Stimulated activated CD4-positive, alpha-beta T cell treated with anti-CD3 and anti-CD28 coated beads, Interleukin-4, amount 100 ng/mL, for 4 hours (primary cell): ENCODE measurements around the gene RAD51D.
"Not testable (repeated sequence)": the region's sequence is repeated elsewhere in the genome, so short reads cannot be mapped to it uniquely, and the experiment has no call there.

Source experiments
- DNase-seq, 2 experiments: peaks; one replicate each; pipeline ENCODE4 v3.0.0-alpha.2; 2020

Gene RAD51D

DNA sequence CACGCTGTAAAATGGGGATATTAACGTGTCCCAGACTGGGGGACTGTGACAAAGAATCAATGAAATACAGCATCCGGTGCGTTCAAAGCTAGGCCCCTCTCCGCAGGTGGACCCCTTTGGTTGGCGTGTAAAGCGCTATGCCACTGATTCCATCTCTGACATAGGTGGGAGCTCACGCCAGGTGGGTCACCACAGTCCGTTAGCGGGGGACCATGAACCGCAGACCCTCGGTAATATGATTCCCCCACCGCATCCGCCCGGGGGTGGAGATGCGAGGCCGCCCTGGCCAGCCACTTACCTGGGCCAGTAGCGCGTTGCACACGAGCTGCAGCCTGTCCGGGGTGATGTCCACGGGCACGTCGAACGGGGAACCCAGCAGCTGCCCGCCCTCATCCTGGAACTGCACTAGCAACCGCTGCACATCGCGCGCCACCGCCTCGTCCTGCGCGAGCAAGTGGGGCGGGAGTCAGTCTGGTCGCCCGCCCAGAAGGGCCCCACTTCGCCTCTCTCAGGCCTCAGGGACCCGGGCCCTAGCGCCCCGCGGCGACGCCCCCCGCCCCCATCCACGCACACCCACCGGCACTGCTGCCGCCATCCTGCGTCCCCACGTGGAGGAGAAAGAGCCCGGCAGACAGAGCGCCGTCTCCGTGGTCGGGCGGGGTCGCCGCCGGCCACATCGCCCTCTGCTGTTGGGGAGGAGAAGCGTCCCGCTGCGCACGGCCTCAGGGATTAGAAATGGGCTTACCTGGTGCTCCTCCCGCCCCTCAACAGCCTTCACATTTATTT is 22.2 kb upstream of the RAD51D start, which contains the start of gene NLE1:
Gene NLE1, minus strand, starts transcription at position 623 of the 786 bp plus-strand sequence. Its CDS starts 28 bp downstream, at position 595.
- DNase-seq = peak; percentile 86 to 89

DNA sequence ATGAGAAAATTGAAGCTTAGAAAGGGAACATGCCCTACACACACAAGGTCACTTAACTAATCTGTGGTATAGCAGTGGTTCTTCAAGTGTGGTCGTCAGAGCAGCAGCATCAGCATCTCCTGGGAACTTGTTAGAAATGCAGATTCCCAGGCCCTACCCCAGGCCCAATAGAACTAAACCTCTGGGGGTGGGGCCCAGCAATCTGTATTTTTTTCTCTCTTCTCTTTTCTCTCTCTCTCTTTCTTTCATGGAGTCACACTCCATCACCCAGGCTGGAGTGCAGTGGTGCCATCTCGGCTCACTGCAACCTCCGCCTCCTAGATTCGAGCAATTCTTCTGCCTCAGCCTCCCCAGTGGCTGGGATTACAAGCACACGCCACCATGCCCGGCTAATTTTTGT is 18.6 kb upstream of the RAD51D start:
- no peak for DNase-seq

DNA sequence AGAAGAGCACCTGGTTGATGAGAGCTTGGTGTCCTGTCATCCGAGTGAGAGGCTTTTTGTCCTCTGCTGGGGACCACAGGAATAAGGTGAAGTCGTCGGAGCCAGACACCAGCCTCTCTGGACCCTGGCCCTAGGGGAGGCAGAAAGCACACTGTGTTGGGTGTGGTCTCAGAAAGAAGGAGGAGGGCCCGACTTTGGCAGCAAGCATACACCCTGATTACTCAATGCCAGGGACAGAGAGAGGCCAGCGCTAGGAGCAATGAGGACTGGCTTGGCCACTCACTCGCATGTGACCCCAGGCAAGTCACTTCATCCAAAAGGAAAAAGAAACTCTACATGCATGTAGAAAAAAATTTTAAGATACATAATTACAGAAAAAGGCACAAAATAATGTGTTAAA is 15.7 kb upstream of the RAD51D start:
- DNase-seq = no peak

DNA sequence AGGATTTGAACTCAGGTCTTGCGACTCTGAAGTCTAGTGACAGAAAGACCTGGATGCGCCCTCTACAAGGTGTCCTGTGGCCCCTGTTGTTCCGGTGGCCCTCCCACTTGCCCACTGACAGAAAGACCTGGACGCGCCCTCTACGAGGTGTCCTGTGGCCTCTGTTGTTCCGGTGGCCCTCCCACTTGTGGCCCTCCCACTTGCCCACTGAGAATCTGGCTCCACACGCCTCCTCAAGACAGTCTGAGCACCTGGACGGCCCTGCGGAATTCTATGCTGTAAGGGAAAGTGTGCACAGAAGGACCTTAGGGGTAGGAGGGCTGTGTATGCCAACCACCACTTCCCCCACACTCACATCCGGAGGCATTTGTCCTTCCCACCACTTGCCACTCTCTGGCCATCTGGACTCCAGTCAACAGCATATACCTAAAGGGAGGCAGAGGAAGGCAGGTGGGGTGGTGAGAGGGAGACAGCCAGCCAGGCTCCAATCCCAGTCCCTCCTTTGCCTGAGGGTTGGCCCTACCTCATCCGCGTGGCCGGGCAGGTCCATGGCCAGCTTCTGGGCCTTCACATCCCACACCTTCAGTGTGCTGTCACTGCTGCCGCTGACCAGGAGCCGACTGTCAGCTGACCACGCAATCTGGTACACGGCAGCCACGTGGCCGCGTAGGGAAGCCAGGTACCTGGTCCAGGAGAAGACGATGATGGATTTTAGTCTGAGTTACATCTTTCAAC is 13.3 kb upstream of the RAD51D start:
- no peak for DNase-seq

DNA sequence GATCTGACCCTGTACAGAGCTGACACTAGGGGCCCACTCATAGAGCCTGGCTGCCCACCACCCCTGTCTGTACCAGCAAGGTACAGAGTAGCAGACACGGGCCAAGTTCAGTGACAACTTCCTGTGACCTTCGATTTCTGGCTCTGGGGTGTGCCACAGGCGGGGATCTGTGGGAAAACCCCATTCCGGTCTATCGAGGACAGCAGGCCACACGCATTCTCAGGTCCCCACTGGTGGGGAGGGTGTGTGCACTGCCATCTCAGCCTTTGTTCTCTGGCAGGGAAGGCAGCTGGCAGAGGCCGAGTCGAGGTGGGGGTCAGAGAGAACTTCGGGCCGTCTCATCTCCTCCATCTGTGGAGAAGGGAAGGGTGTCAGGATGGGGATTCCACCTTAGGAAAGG is 12.4 kb upstream of the RAD51D start:
- DNase-seq = no peak

DNA sequence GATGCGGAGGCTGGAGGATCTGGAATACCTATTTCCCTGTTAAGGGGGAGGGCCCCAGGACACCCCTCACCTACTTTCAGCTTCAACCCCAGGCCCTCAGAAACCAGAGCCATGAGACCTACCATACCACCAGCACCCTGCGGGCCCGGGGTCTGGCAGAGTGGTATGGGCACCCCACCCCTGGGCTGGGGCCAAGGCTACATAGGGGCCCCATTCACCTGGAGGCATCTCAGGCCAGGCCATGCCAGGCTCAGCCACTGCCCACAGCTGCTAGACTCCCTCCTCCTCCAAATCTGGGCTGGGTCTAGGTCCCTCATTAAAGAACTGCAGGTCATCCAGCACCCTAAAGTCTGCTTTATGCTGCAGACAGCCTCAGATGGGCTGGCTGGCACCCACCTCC is 10.7 kb upstream of the RAD51D start:
- no peak for DNase-seq

DNA sequence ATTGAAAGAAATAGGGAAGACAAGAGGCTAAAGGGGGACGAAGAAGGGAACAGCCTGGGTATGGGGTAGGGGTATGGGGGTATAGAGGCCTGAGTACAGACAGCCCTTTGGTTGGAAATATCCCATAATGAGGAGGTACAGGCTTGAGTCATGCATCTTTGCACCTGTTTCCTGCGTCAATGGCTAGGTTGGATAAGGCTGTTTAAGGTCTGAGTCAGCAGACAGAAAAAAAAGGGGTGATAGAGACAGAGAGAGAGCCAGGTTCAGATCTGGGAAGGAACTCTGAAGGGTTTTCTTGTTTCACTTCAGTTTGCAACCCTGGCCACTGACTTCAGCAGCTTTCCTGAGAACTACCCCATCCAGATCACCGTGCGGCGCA is 10.3 kb upstream of the RAD51D start:
- no peak for DNase-seq

DNA sequence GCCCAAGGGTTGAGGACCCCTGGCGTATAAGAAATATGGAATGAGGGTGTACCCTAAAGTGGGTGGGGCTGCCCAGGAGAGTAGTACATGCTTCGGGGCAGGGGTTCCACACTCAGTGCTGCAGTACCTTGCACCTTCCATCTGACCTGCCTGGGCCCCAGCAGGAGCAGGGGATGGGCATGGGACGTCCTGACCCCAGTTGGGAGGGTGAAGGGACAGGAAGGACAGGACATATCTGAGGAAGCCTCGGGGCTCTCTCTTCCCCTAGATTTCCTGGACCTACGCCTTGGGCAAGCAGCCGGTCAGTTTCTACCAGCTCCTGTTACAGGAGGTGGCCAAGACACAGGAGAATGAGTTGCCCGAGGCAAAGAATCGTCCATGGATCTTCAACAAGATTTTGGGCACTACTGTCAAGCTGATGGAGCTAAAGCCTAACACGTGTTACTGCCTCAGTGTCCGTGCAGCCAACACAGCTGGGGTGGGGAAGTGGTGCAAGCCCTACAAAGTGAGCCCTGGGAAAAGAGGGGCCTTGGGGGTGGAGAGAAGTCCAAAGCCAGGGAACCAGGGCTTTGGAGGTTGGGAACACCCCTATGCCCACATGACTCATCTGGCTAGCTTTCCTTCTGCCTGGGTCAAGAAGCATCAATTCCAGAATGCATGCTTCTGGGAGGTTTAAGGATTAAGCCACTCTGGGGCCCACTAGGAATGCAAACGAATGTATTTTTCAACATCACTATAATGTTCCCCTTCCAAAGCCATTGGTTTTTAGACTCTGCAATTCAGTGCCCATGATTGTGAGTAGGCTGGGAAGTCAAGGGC is 9.7 kb upstream of the RAD51D start:
- no peak for DNase-seq

DNA sequence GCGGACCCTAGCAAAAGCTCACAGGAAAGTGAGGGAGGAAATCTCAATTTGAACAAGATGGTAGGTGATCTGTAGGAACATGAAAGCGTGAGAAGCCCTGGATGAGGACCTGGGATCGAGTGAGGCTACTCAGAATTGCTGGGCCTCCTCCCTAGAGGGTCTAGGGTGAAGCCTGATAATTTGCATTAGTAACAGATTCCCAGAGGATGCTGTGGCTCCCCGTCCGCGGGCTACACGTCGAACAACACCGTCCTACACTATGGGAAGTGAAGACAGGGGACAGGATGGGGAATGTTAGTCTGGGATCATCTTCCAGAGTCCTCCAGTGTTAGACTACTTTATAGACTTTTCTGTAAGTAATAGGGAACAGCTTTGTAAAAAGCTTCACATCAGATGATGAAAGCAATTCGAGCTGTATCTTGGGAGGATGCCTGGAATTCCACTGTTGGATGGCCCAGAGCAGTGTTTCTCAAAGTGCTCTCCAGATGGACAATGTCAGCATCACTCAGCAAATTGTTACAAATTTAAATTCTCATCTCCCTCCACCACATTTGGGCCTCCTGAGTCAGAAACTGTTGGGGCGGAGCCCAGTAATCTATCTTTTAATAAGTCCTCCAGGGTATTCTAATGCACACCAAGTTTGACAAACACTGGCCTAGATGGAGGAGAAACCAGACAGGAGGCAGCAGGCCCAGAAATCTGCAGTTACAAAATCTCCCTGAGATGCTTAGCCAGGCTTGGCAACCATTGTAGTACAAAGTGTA is 8.3 kb upstream of the RAD51D start:
- no peak for DNase-seq

DNA sequence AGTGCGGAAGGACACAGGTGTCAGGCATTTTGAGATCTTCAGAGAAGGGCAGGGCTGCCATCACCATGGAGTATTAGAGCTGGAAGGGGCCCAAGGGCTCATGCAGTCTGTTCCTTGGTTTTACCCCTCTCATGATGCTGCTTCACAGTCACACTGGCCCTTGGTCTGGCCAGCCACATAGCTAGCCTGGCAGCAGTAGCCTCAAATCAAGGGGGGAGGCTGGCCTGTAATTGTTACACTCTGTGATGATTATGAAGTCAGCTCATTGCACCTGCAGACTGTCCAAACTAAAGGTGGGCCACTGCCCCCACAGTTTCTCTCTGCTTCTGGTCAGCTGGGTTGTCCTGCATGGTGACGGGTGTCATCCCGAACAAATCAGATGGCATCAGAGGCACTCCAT is 1.7 kb upstream of the RAD51D start, which contains the start of gene FNDC8:
Gene FNDC8, plus strand, starts transcription at position 301 of the 400 bp plus-strand sequence. Its CDS starts 79 bp downstream, at position 380.
- DNase-seq = no peak

DNA sequence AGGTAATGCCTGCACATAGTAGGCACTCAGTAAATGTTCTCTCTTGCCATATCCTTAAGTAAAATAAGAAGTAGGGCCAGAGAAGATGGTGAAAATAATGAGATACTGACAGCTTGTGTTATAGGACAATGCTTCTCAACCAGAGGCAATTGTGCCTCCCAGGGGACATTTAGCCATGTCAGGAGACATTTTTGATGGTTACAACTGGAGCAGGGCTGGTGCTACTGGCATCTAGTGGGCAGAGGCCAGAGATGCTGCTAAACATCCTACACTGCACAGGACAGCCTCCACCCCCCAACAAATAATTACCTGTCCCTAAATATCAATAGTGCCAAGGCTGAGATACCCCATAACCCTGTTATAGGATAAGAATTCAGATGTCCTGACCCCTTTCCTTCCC is 1.7 kb downstream of the RAD51D start:
- DNase-seq = peak in 1 of 2 experiments; percentile 24

DNA sequence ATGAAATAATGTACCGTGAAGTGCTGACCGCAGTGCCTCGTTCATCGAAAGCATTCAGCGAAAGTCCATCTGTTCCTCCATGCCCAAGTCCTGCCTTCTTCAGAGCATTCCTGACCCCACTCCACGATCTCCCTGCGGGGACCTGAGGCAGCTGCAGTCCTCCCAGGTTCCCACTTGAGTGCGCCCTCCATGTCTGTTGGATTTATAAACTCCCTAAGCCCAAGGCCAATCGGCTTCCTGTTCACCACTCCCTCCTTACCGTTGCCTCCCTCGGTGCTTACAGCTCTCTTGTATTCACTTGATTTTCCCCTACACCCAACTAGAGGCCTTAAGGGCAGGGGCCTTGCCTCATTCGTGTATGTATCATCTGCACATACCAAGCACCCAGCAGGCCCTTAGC is 2.8 kb downstream of the RAD51D start:
- no peak for DNase-seq

DNA sequence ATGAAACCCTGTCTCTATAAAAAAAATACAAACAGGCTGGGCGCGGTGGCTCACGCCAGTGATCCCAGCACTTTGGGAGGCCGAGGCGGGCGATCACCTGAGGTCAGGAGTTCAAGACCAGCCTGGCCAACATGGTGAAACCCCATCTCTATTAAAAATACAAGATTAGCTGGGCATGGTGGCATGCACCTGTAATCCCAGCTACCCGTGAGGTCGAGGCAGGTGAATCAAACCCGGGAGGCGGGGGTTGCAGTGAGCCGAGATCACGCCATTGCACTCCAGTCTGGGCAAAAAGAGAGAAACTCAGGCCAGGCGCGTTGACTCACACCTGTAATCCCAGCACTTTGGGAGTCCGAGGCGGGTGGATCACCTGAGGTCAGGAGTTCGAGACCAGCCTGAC is 8.9 kb downstream of the RAD51D start:
- DNase-seq = not testable (repeated sequence)

DNA sequence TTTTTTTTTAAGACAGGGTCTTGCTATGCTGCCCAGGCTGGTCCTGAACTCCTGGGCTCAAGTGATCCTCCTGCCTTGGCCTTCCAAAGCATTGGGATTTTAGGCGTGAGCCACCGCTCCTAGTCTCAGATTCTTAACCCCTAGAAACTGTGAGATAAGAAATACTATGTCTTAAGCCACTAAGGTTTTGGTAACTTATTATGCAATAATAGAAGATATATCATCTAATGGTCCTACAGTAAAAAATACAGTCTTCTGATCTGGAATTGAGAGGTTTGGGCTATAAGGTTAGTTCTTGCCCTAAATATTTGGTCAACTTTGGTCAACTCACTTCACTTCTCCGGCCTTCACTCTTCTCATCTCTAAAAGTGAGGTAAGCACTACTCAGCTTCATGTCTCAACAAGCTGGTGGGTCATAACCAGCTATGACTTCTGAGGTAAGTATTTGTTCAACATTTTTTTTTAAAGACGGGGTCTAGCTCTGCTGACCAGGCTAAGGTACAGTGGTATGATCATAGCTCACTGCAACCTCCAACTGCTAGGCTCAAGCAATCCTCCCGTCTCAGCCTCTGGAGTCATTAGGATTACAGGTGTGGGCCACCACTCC is 14.7 kb downstream of the RAD51D start:
- DNase-seq = no peak

DNA sequence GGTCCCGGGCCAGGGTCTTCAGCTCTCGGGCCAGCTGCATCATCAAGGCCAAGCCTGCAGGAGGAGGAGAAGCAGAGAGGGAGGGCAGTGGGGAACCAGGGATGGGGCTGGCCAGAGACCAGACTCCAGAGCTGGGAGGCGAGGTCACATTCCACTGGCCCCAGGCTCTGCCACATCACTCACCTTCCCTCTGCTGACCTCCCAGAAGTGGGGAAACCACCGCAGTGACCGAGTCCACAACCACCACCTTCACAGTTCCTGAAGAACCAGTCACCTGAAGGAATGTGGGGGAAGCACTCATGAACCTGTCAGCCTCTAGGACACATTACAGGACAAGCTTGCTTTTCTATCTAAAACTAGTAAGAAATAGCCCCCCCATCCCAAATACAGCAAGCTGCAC is 16.4 kb downstream of the RAD51D start:
- DNase-seq = no peak

DNA sequence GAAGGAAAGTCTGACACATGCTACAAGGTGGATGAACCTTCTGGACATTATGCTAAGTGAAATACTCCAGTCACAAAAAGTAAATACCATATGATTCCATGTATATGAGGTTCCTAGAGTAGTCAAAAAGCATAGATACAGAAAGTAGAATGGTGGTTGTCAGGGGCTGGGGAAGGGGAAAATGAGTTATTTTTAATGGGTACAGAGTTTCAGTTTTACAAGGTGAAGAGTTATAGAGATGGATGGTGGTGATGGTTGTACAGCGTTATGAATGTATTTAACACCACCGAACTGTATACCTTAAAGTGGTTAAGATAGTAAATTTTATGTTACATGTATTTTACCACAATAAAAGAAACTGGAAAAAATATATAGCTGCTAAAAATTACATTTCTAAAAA is 17.9 kb downstream of the RAD51D start:
- DNase-seq = no peak

DNA sequence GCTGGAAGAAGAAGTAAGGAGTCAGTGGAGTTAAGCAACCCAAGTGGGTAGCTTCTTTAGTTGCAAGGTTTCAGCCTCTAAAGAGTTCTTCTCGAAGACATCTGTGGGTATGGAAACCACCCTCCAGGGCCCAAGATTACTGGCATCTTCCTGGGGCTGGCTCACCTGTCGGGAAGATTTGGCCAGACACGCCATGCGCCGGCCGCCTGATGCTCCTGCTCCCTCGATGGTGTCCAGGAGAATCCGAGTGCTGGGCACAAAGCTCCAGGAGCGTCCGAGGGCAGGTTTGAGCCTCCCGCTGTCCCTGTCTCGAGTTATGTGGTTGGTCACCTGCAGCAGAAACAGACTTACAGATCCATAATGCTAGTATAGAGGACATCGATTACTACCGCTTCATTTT is 18.6 kb downstream of the RAD51D start:
- DNase-seq = no peak

DNA sequence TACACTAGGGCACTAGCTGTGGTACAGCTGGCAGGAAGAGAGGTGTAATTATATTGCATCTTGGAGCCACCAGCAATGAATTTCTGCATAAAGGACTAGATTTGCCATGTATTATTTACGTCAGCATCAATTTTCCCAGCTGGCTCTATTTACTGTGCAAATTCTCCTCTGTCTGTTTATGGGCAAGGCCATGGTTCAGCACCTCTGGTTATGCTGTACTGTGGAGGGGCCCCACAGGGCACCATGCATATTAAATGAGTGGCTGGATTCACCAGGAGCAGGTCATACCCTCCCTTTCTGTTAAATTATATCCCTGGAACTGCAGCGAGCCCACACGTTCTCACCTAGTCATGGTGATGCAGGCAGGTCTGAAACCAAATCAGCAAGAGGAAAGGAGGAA is 19.8 kb downstream of the RAD51D start:
- no peak for DNase-seq

DNA sequence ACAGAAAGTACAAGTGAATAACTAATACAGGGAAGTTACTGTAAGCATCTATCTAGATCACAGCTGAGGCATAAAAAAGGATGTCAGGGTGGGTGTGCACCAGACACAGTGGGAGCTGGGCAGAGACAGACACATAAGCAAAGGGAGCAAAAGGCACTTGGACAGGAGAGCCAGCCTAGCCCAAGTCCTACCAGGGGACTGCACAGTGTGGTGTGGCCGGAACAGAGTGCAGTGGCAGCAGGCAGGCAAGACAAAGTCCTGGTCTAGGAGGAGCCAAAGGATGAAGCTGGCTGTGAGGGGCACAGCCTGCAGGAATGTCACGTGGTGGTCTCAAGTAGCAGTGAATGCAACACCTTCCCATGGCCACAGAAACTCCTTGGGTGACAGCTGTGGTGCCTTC is 21.9 kb downstream of the RAD51D start:
- no peak for DNase-seq

DNA sequence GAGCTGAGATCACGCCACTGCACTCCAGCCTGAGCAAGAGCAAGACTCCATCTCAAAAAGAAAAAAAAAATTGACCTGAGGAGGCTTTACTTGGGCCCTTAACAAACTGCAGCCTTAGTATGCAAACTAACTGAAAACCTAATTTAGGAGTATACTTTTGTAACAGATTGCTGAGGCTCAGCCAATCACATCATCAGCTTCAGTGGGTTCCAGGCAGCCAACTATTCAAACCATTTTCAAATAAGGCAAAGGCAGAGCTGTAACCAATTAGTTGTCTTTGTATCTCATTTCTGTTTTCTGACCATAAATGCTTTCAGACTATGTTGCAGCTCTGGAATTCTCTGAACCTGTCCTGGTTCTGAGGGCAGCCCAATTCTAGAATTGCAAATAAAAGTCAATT is 23.9 kb downstream of the RAD51D start:
- DNase-seq = no peak

DNA sequence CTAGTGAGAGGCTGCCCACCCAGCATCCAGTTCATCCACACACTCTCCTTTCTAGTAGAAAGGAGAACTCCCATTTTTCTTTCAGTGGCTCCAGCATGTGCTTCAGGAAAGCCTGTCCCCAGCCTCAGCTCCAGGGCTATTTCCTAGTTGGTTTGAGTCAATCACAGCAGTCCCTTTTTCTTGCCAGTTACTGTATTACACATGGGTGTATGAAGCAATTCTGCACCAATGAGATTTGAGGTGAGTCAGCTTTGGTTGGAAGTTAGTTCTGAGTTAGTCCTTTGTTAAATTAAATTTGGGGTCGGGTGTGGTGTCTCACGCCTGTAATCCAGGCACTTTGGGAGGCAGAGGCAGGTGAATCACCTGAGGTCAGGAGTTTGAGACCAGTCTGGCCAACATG is 24.8 kb downstream of the RAD51D start:
- DNase-seq = no peak

DNA sequence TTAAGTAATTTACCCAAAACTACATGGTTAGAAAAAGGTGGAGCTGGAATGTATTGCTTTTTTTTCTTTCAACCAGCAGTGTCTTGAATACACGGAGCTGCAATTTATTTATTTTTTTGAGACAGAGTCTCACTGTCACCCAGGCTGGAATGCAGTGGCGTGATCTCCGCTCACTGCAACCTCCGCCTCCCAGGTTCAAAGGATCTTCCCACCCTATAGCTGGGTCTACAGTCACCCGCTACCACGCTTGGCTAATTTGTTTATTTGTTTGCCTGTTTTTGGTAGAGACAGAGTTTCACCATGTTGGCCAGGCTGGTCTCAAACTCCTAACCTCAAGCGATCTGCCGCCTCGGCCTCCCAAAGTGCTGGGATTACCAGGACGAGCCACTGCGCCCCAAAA is 29.0 kb downstream of the RAD51D start:
- not testable (repeated sequence) for DNase-seq
